HepG2 (cell line): ENCODE measurements around the gene SENP6. TPM values are rescaled to one million over a fixed set of nuclear protein-coding genes. Genes with fewer than 3 reads are reported as not detected.
A peak's percentile ranks its signal among the peaks of the same experiment; 100 is the strongest.
"Not testable (repeated sequence)": the region's sequence is repeated elsewhere in the genome, so short reads cannot be mapped to it uniquely, and the experiment has no call there.

ENCODE experiments used
- ATAC-seq: fragments of 200-7000 bp; cut with Tn5 transposase; 3 replicates; pipeline ENCODE4 v1.9.1; 2020; ENCODE audit warnings: mild to moderate bottlenecking, moderate library complexity
- BruUV-seq: library from RNA; stranded (reverse); fragments of 400-500 nt; replicated peaks from 2 replicates; lab custom pipeline; 2021; lab: Mats Ljungman, UMichigan
- CTCF ChIA-PET: fragments of 300-600 bp; formaldehyde crosslinking; extraction: SDS; loops from one replicate; lab custom pipeline; 2021; ENCODE audit warnings: low total read pairs, inconsistent platforms, low intra/inter-chr PET ratio; lab: Yijun Ruan, JAX
- POLR2A ChIA-PET: fragments of 350-600 bp; sonication (Branson Sonifier 250); formaldehyde crosslinking; loops from one replicate; lab custom pipeline; 2020; ENCODE audit warnings: antibody characterized with exemption, inconsistent platforms; lab: Yijun Ruan, JAX
- DNase-seq: peaks from one replicate; pipeline ENCODE4 v3.0.0-alpha.2; 2015; ENCODE audit warnings: low spot score
- FAIRE-seq: peaks from 3 replicates; lab custom pipeline; 2011; peaks lifted over from hg19 to GRCh38; lab: Jason Lieb, UNC
- H2AFZ ChIP-seq: one replicate; pipeline ENCODE4 v1.6.1; 2011; ENCODE audit warnings: low read length, inconsistent platforms
- H3K27ac ChIP-seq: fragments of 300-600 bp; 3 replicates; pipeline ENCODE4 v1.8.0; 2011; ENCODE audit warnings: mixed run types, mild to moderate bottlenecking, mixed read lengths, low read length, inconsistent platforms; ENCODE audit not compliant: insufficient read depth; ENCODE audit errors: extremely low read length
- H3K27me3 ChIP-seq, 2 experiments: fragments of 200-600 bp in 1 of 2; 2 replicates in 1 of 2; 3 replicates in 1 of 2; pipeline versions ENCODE4 v1.6.0 to v1.8.0; 2011; ENCODE audit warnings: low read length in 2 of 2, mild to moderate bottlenecking in 2 of 2, moderate library complexity in 2 of 2, inconsistent platforms in 1 of 2; ENCODE audit not compliant: insufficient read depth in 2 of 2, control insufficient read depth in 1 of 2
- H3K36me3 ChIP-seq, 2 experiments: fragments of 200-600 bp in 1 of 2; replicated peaks in 1 of 2; 2 replicates in 1 of 2; 3 replicates in 1 of 2; pipeline versions ENCODE4 v1.5.1 to v1.8.0; 2011; ENCODE audit warnings: low read length in 2 of 2, inconsistent platforms in 1 of 2; ENCODE audit not compliant: insufficient read depth in 2 of 2, control insufficient read depth in 1 of 2
- H3K4me1 ChIP-seq: 2 replicates; pipeline ENCODE4 v1.5.1; 2012; ENCODE audit warnings: low read length, inconsistent platforms; ENCODE audit not compliant: insufficient read depth
- H3K4me2 ChIP-seq: 2 replicates; pipeline ENCODE4 v1.6.0; 2011; ENCODE audit warnings: low read depth, low read length, inconsistent platforms
- H3K4me3 ChIP-seq, 3 experiments: fragments of 200-600 bp in 1 of 3; sonication (generic), shearing (Covaris generic) in 1 of 3; replicated peaks in 1 of 3; 2 replicates each; pipeline ENCODE4 v1.5.1; 2011 to 2016; ENCODE audit warnings: low read length in 3 of 3, inconsistent platforms in 2 of 3, low read depth in 2 of 3, mild to moderate bottlenecking in 2 of 3, control low read depth in 1 of 3, mixed read lengths in 1 of 3; ENCODE audit not compliant: insufficient read depth in 1 of 3
- H3K79me2 ChIP-seq: one replicate; pipeline ENCODE4 v1.6.1; 2011; ENCODE audit warnings: low read length, inconsistent platforms; ENCODE audit not compliant: insufficient read depth
- H3K9ac ChIP-seq: 2 replicates; pipeline ENCODE4 v1.6.0; 2011; ENCODE audit warnings: mild to moderate bottlenecking, low read depth, low read length, inconsistent platforms; ENCODE audit not compliant: insufficient read depth
- H3K9me3 ChIP-seq: 2 replicates; pipeline ENCODE4 v1.5.1; 2012; ENCODE audit warnings: mild to moderate bottlenecking, low read length
- H4K20me1 ChIP-seq: 2 replicates; pipeline ENCODE4 v1.6.0; 2011; ENCODE audit warnings: inconsistent platforms, mild to moderate bottlenecking, low read length, moderate library complexity; ENCODE audit not compliant: insufficient read depth
- ZNF574 ChIP-seq: sonication (generic); formaldehyde crosslinking; IDR thresholded peaks from 2 replicates; pipeline ENCODE4 v1.4.0; 2020; ENCODE audit warnings: missing genetic modification reagents
- WGBS: methylation state at CpG from one replicate; pipeline ENCODE4 v1.1.6; 2017; ENCODE audit warnings: low lambda C conversion rate; 5-methylcytosine and 5-hydroxymethylcytosine counted together
- in situ Hi-C: cut with HindIII; loops from 2 replicates; pipeline ENCODE4 v1.10.0; 2017; ENCODE audit warnings: low pct_unique_long_range_greater_than_20kb; ENCODE audit not compliant: extremely low pct_ligation_motif_present
- intact Hi-C: fragments of 100-400 bp; cut with micrococcal nuclease; formaldehyde crosslinking; loops from one replicate; pipeline ENCODE4 v1.10.0; 2022; ENCODE audit not compliant: unreplicated experiment
- polyA plus RNA-seq, 8 experiments: library from polyadenylated mRNA; depleted of rRNA in 3 of 8; stranded (reverse) in 7 of 8; unstranded in 1 of 8; fragments of >200 nt; fragmentation: Illumina TruSeq in 4 of 8; extraction: Trizol in 4 of 8; gene quantifications; 2 replicates each; pipeline versions ENCODE4 v1.2.1 to v1.2.3, GENCODE V29; 2011 to 2016; ENCODE audit warnings: low read depth in 4 of 8, missing spikeins in 1 of 8, mixed read lengths in 1 of 8; ENCODE audit not compliant: insufficient read depth in 1 of 8
- total RNA-seq, 5 experiments: library from RNA; depleted of rRNA; stranded (reverse); fragments of >200 nt; fragmentation: Illumina TruSeq; extraction: Trizol; gene quantifications; 2 replicates each; pipeline ENCODE4 v1.2.3, GENCODE V29; 2016; ENCODE audit warnings: low read depth in 1 of 5

Gene SENP6
- total and polyA plus RNA-seq, 2 of the 13 experiments (the other 11 are each of a cell fraction or from before 2014, with no cell fraction given), result 21.9 to 50.1 TPM

DNA sequence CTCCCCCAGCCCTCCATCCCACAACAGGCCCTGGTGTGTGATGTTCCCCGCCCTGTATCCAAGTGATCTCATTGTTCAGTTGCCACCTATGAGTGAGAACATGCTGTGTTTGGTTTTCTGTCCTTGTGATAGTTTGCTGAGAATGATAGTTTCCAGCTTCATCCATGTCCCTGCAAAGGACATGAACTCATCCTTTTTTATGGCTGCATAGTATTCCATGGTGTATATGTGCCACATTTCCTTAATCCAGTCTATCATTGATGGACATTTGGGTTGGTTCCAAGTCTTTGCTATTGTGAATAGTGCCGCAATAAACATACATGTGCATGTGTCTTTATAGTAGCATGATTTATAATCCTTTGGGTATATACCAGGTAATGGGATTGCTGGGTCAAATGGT, 80.9 kb downstream of the SENP6 start:
- 96% methylated on average over 2 of the region's 2 CpGs for WGBS
- POLR2A ChIA-PET, ATAC-seq, H3K79me2 ChIP-seq, DNase-seq, H3K4me3 ChIP-seq, H3K4me1 ChIP-seq, H3K9ac ChIP-seq, H2AFZ ChIP-seq, FAIRE-seq, H4K20me1 ChIP-seq, H3K9me3 ChIP-seq, H3K4me2 ChIP-seq, in situ Hi-C loops, H3K27me3 ChIP-seq, intact Hi-C loops, CTCF ChIA-PET, H3K27ac ChIP-seq, BruUV-seq: not testable (repeated sequence)
- peaks cover 8 to 40% of the 10 kb centered on the region in 2 experiments; a peak in 4 of 5 replicates for H3K36me3 ChIP-seq

DNA sequence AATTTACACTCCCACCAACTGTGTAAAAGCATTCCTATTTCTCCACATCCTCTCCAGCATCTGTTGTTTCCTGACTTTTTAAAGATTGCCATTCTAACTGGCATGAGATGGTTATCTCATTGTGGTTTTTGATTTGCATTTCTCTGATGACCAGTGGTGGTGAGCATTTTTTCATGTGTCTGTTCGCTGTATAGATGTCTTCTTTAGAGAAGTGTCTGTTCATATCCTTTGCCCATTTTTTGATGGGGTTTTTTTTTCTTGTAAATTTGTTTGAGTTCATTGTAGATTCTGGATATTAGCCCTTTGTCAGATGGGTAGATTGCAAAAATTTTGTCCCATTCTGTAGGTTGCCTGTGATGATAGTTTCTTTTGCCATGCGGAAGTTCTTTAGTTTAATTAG, 81.3 kb downstream of the SENP6 start:
- H3K36me3 ChIP-seq, result peaks cover 6 to 37% of the 10 kb centered on the region in 2 experiments; a peak in 4 of 5 replicates
- H2AFZ ChIP-seq, intact Hi-C loops, H3K9ac ChIP-seq, H3K4me3 ChIP-seq, DNase-seq, FAIRE-seq, POLR2A ChIA-PET, CTCF ChIA-PET, H3K27ac ChIP-seq, H3K9me3 ChIP-seq, H3K79me2 ChIP-seq, BruUV-seq, ATAC-seq, H3K27me3 ChIP-seq, H4K20me1 ChIP-seq, H3K4me1 ChIP-seq, in situ Hi-C loops, H3K4me2 ChIP-seq: not testable (repeated sequence)
- WGBS, result 96% methylated on average over 2 of the region's 2 CpGs

GRCh38 chr6:75687535-75687934, 85.9 kb downstream of the SENP6 start:
- POLR2A ChIA-PET, H3K4me2 ChIP-seq, DNase-seq, H3K27me3 ChIP-seq, H2AFZ ChIP-seq, in situ Hi-C loops, CTCF ChIA-PET, H3K9ac ChIP-seq, H4K20me1 ChIP-seq, H3K4me1 ChIP-seq, H3K9me3 ChIP-seq, H3K27ac ChIP-seq, H3K79me2 ChIP-seq, BruUV-seq, H3K36me3 ChIP-seq, H3K4me3 ChIP-seq, FAIRE-seq: not testable (repeated sequence)
- intact Hi-C loops, result loop anchor here (5.0 kb wide), 1 partner anchor 60 kb away; the partner anchor contains the start of gene MYO6
- WGBS, result 91% methylated on average over 2 of the region's 5 CpGs
- peak; percentile 41; the same call in 1 of the 2 replicates for TF ChIP-seq ZNF574
- peak; percentile 56; the same call in 1 of the 3 replicates for ATAC-seq
